NCI-H460 (cell line): ENCODE data around the gene COL20A1. TPM values are rescaled to one million over a fixed set of nuclear protein-coding genes. Genes with fewer than 3 reads are reported as not detected.

Experiments
- DNase-seq: peaks from one replicate; pipeline ENCODE4 v3.0.0-alpha.2; 2016; ENCODE audit warnings: low read depth; ENCODE audit errors: extremely low read depth
- total RNA-seq: library from RNA; depleted of rRNA; stranded (reverse); fragments of >200 nt; shearing (Covaris generic); gene quantifications from 2 replicates; pipeline ENCODE4 v1.2.3, GENCODE V29; 2014

The COL20A1 gene
- total RNA-seq, 1 experiment from 2014 or later: 0.10 TPM

DNA sequence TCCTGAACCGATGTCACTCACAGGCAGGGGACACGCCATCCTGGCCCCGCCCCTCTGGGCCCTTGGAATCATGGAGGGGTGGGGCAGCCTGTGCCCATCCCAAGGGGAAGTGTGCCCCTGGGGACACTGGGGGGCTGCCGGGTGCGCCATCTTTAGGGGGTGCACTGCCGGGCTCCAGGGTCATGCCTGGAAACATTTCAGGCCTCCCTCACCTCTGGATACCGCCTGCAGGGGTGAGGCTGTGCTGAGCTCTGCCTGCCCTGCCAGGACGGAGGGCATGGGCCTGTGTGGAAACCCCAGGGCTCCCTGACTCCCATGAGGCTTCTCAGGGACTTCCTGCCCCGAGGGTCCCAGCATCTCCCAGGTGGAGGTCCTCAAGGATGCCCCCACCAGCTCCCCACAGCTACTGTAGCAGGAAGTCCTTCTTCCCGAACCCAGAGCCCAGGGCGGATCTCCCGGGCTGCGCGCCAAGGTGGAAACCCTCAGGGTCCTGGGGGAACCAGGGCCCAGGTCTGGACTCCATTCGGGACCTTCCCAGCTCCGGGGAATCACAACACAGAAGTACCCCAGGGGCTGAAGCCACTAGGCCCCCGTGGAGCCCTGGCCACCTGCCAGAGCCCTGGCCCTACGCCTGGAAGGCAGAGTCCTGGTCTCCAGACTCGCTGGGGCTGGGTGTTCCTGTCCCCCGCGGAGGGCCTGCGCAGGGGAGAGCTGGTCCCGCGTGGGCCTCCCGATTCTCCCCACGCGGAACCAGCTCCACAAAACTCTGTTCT is 52.5 kb downstream of the COL20A1 start:
- DNase-seq: no peak

- DNase-seq: no peak
These were observed 53.4 kb downstream of the COL20A1 start for GRCh38 chr20:63346131-63347080.

DNA sequence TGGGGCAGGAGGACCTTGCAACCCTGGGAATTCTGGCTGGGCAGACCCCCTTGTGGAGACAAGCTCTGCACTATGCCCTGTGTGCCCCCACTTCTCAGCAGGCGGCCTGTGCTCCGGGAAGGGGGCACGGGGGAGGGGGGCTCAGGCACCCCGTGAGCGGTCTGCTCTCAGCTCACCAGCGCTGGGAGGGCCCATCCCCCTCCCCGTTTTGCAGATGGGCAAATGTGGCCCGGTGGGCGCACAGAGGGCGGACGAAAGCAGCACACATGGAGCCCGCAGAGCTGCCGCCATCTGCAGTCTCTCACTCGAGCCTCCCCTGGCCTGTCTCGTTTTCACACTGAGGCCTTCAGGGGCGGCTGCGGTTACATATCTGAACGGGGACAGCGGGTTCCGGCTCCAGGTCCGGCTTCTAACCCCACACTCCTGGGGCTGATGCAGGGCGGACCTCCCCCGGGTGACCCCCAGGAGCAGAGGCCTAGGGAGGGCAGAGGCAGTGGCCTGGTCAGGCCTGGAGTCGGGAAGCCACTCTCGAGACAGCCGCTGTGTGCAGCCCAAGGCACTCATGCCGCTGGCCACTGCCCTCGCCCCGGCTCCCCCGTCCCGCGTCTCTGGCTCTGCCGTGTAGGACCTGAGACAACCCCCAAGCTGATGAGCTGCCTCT is 54.2 kb downstream of the COL20A1 start:
- no peak for DNase-seq

- no peak for DNase-seq
These were observed 55.2 kb downstream of the COL20A1 start for GRCh38 chr20:63347950-63348827.

GRCh38 chr20:63348828-63349515 is 56.0 kb downstream of the COL20A1 start:
- no peak for DNase-seq

DNA sequence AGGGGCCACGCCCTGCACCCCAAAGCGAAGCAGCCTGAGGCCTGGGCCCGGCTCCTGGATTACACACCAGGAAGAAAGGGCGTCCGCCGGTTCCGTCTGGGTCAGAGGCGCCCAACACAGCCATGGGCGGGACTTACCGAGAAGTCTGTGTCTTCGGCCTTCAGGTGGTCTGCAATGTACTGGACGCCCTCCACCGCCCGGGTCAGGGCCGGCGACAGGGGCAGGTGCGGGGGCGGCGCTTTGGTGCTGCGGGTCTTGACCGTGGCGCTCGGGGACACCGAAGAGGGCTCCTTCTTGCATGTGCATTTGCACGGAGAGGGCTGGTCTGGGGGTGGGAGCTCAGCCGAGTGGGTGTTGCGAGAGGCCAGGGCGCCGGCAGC is 56.5 kb downstream of the COL20A1 start:
- no peak for DNase-seq

DNA sequence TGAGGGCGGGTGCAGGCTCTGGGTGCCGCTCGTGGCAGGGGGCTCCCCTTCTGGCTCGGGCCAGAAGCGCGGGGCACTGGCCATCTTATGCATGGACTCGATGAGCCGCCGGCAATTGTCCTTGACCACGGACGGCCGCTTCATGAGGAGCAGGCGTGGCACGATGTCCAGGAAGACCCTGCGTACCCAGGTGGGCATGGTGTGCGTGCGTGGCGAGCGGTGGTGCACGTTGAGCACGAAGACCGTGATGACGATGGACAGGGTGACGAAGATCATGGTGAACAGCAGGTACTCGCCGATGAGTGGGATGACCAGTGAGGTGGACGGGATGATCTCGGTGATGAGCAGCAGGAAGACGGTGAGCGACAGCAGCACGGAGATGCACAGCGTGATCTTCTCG is 57.2 kb downstream of the COL20A1 start:
- DNase-seq: no peak

- DNase-seq: no peak
These were observed 57.8 kb downstream of the COL20A1 start for GRCh38 chr20:63350597-63351325.

DNA sequence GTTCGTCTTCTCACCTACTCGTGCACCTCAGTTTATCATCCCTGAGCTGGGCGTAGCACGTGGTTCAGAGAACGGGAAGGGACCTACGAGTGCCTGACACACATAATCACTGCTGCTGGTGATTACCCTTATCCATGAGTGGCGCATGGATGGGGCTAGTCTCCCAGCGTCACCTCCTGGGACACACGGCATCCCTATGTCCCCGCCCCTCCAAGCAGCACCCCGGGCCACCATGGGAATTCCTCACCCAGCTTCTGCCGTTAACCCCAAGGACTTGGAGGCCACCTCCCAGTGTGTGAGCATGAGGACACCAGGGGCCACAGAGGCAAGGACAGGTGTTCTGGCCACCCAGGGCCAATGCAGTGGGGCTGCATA is 58.3 kb downstream of the COL20A1 start:
- no peak for DNase-seq

- no peak for DNase-seq
These were observed 59.0 kb downstream of the COL20A1 start for GRCh38 chr20:63351811-63352591.

GRCh38 chr20:63352811-63353221 is 59.8 kb downstream of the COL20A1 start:
- DNase-seq: no peak

DNA sequence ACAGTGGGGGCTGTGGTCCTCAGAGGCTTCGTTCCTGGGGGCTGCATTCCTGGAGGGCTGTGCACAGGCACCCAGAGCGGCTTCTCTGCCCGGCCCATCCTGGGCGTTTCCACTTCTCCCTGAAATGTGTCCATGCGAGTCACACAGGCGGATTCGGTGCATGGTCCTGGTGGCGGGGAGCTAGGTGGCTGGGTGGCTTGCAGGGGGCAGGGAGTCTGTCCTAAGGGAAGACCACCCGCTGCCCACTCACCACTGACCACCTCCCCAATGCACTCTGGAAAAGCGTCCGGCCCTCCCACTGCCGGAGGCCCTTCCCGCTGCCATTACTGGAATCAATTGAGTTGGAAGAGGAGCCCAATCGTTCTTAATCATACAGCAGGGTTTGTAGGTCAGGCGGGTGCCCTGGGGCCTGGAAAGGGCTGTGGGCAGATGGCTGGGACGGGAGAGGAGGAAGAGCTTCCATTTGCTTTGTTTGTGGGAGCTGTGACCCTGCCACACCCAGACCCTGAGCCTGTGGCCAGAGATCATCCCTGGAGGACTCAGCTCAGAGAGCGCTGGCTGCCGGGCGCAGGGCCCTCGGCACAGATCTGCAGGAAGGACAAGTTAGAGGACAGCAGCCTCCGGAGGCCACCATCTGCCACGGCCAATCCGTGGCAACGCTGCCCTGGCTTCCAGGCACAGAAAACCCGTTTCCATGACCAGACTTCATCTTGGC is 61.8 kb downstream of the COL20A1 start:
- no peak for DNase-seq

- no peak for DNase-seq
These were observed 62.9 kb downstream of the COL20A1 start for GRCh38 chr20:63355781-63356295.

GRCh38 chr20:63356511-63356910 is 63.5 kb downstream of the COL20A1 start:
- no peak for DNase-seq

- DNase-seq: no peak
These were observed 64.2 kb downstream of the COL20A1 start for GRCh38 chr20:63356931-63357879.
